ENCODE measurements around the gene FBXL7.

Gene FBXL7

GRCh38 chr5:15789642-15790041 lies 289.7 kb downstream of the FBXL7 start:
- CTCF ChIA-PET = interaction anchor here (1.3 to 1.6 kb wide), 3 partner anchors 275 to 406 kb away, joined by 4 read pairs; no protein-coding TSS in a partner anchor

GRCh38 chr5:15790446-15791018 lies 290.6 kb downstream of the FBXL7 start:
- H3K4me3 ChIP-seq (ENCODE audit: low read depth, low read length) = no peak overlapping the region
- TF ChIP-seq CTCF (IDR thresholded peaks at IDR 0.05; ENCODE audit: insufficient read depth, low read length, missing control alignments) = no peak
- POLR2A ChIA-PET = no interaction called here
- DNase-seq (ENCODE audit: low read depth, low spot score) = no peak
- CTCF ChIA-PET = interaction anchor here (0.6 to 2.2 kb wide), 12 partner anchors 10 to 683 kb away, joined by 3 to 7 read pairs (median 4); no protein-coding TSS in a partner anchor

More at GRCh38 chr5:15789642-15790041, 289.7 kb downstream of the FBXL7 start:
- POLR2A ChIA-PET = interaction anchor here (0.9 kb wide), 1 partner anchor 289 kb away, joined by 3 read pairs; the partner anchor contains the start of gene FBXL7
- no peak overlapping the region for H3K4me3 ChIP-seq (ENCODE audit: low read depth, low read length)
- no peak for DNase-seq (ENCODE audit: low read depth, low spot score)
- no peak for TF ChIP-seq CTCF (IDR thresholded peaks at IDR 0.05; ENCODE audit: insufficient read depth, low read length, missing control alignments)

GRCh38 chr5:15791274-15791673 lies 291.3 kb downstream of the FBXL7 start:
- CTCF ChIA-PET = interaction anchor here (1.1 to 2.2 kb wide), 12 partner anchors 11 to 684 kb away, joined by 3 to 7 read pairs (median 4); no protein-coding TSS in a partner anchor
- no peak for TF ChIP-seq CTCF (IDR thresholded peaks at IDR 0.05; ENCODE audit: insufficient read depth, low read length, missing control alignments)
- POLR2A ChIA-PET = no interaction called here
- no peak overlapping the region for H3K4me3 ChIP-seq (ENCODE audit: low read depth, low read length)
- no peak for DNase-seq (ENCODE audit: low read depth, low spot score)

- DNase-seq (ENCODE audit: low read depth, low spot score) = no peak
- CTCF ChIA-PET = interaction anchor here (0.8 to 2.2 kb wide), 8 partner anchors 12 to 326 kb away, joined by 3 to 7 read pairs (median 3); partner anchors contain the start of gene FBXL7
- POLR2A ChIA-PET = interaction anchor here (0.6 kb wide), 1 partner anchor 153 kb away, joined by 4 read pairs; no protein-coding TSS in a partner anchor
- TF ChIP-seq CTCF (IDR thresholded peaks at IDR 0.05; ENCODE audit: insufficient read depth, low read length, missing control alignments) = no peak
- H3K4me3 ChIP-seq (ENCODE audit: low read depth, low read length) = no peak overlapping the region
These were observed 291.9 kb downstream of the FBXL7 start for GRCh38 chr5:15791859-15792258.

- TF ChIP-seq CTCF (IDR thresholded peaks at IDR 0.05; ENCODE audit: insufficient read depth, low read length, missing control alignments) = no peak
- ChIA-PET POLR2A (no interaction called here), CTCF (interaction anchor here (0.7 to 1.6 kb wide), 10 partner anchors 16 to 688 kb away, joined by 3 to 8 read pairs (median 5); no protein-coding TSS in a partner anchor)
- DNase-seq (ENCODE audit: low read depth, low spot score) = no peak
- H3K4me3 ChIP-seq (ENCODE audit: low read depth, low read length) = no peak overlapping the region
These were observed 294.3 kb downstream of the FBXL7 start for GRCh38 chr5:15794052-15794985.

- TF ChIP-seq CTCF (IDR thresholded peaks at IDR 0.05; ENCODE audit: insufficient read depth, low read length, missing control alignments) = no peak
- H3K4me3 ChIP-seq (ENCODE audit: low read depth, low read length) = no peak overlapping the region
- POLR2A ChIA-PET = no interaction called here
- DNase-seq (ENCODE audit: low read depth, low spot score) = no peak
- CTCF ChIA-PET = interaction anchor here (1.0 to 1.8 kb wide), 4 partner anchors 113 to 413 kb away, joined by 3 to 6 read pairs (median 4); no protein-coding TSS in a partner anchor
These were observed 296.1 kb downstream of the FBXL7 start for GRCh38 chr5:15796096-15796495.
